ENCODE data around the gene SLC24A1.

SLC24A1 gene

GRCh38 chr15:65618560-65619109 is 3.1 kb upstream of the SLC24A1 start:
- no peak for DNase-seq (ENCODE audit: low spot score)

GRCh38 chr15:65619626-65620290 is 2.0 kb upstream of the SLC24A1 start:
- DNase-seq (ENCODE audit: low spot score) = no peak

- DNase-seq (ENCODE audit: low spot score) = no peak
Observed at GRCh38 chr15:65620833-65621232, 905 bp upstream of the SLC24A1 start.

GRCh38 chr15:65623103-65623502 is 1.4 kb downstream of the SLC24A1 start:
- DNase-seq (ENCODE audit: low spot score) = no peak

- DNase-seq (ENCODE audit: low spot score) = no peak
Observed at GRCh38 chr15:65626856-65627255, 5.1 kb downstream of the SLC24A1 start.

- no peak for DNase-seq (ENCODE audit: low spot score)
Observed at GRCh38 chr15:65629548-65629947, 7.8 kb downstream of the SLC24A1 start.

- no peak for DNase-seq (ENCODE audit: low spot score)
Observed at GRCh38 chr15:65630760-65631159, 9.0 kb downstream of the SLC24A1 start.

GRCh38 chr15:65631503-65631902 is 9.8 kb downstream of the SLC24A1 start:
- DNase-seq (ENCODE audit: low spot score) = no peak

- DNase-seq (ENCODE audit: low spot score) = no peak
Observed at GRCh38 chr15:65632780-65633375, 11.1 kb downstream of the SLC24A1 start.

- no peak for DNase-seq (ENCODE audit: low spot score)
Observed at GRCh38 chr15:65633752-65634151, 12.0 kb downstream of the SLC24A1 start.

- DNase-seq (ENCODE audit: low spot score) = no peak
Observed at GRCh38 chr15:65634356-65634755, 12.6 kb downstream of the SLC24A1 start.

GRCh38 chr15:65638109-65638508 is 16.4 kb downstream of the SLC24A1 start:
- no peak for DNase-seq (ENCODE audit: low spot score)

GRCh38 chr15:65638681-65639089 is 16.9 kb downstream of the SLC24A1 start:
- peak; percentile 85 for DNase-seq (ENCODE audit: low spot score)

- DNase-seq (ENCODE audit: low spot score) = no peak
Observed at GRCh38 chr15:65639509-65639908, 17.8 kb downstream of the SLC24A1 start.

GRCh38 chr15:65641768-65642475 is 20.2 kb downstream of the SLC24A1 start:
- DNase-seq (ENCODE audit: low spot score) = no peak

- no peak for DNase-seq (ENCODE audit: low spot score)
Observed at GRCh38 chr15:65642594-65642993, 20.9 kb downstream of the SLC24A1 start.

GRCh38 chr15:65644282-65644681 is 22.5 kb downstream of the SLC24A1 start:
- no peak for DNase-seq (ENCODE audit: low spot score)

- DNase-seq (ENCODE audit: low spot score) = no peak
Observed at GRCh38 chr15:65645392-65645791, 23.7 kb downstream of the SLC24A1 start.

GRCh38 chr15:65646486-65646885 is 24.7 kb downstream of the SLC24A1 start:
- DNase-seq (ENCODE audit: low spot score) = no peak

GRCh38 chr15:65650312-65651041 is 28.7 kb downstream of the SLC24A1 start:
- no peak for DNase-seq (ENCODE audit: low spot score)

- DNase-seq (ENCODE audit: low spot score) = no peak
Observed at GRCh38 chr15:65651042-65651322, 29.2 kb downstream of the SLC24A1 start.

All from AG20443 (cell line).